Measurements from ENCODE around the gene MIS12.

The MIS12 gene

DNA sequence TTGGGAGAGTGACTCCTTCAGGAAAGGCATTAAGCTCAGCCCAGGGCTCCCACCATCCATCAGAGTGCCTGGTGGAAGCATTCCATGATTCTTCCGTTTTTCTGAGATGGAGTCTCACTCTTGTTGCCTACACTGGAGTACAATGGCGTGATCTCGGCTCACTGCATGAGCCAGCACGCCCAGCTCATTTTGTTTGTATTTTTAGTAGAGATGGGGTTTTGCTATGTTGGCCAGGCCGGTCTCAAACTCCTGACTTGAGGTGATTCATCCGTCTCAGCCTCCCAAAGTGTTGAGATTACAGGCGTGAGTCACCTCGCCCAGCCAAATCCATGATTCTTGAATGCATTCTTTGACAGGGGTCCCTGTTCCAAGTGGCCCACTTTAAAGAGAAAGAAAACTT lies 23.1 kb downstream of the MIS12 start:
- TF ChIP-seq, protein P1, sequence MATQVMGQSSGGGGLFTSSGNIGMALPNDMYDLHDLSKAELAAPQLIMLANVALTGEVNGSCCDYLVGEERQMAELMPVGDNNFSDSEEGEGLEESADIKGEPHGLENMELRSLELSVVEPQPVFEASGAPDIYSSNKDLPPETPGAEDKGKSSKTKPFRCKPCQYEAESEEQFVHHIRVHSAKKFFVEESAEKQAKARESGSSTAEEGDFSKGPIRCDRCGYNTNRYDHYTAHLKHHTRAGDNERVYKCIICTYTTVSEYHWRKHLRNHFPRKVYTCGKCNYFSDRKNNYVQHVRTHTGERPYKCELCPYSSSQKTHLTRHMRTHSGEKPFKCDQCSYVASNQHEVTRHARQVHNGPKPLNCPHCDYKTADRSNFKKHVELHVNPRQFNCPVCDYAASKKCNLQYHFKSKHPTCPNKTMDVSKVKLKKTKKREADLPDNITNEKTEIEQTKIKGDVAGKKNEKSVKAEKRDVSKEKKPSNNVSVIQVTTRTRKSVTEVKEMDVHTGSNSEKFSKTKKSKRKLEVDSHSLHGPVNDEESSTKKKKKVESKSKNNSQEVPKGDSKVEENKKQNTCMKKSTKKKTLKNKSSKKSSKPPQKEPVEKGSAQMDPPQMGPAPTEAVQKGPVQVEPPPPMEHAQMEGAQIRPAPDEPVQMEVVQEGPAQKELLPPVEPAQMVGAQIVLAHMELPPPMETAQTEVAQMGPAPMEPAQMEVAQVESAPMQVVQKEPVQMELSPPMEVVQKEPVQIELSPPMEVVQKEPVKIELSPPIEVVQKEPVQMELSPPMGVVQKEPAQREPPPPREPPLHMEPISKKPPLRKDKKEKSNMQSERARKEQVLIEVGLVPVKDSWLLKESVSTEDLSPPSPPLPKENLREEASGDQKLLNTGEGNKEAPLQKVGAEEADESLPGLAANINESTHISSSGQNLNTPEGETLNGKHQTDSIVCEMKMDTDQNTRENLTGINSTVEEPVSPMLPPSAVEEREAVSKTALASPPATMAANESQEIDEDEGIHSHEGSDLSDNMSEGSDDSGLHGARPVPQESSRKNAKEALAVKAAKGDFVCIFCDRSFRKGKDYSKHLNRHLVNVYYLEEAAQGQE (IDR thresholded peaks at IDR 0.05; ENCODE audit: insufficient replicate concordance, low read depth), result no peak
- no peak for TF ChIP-seq POLR2AphosphoS5 (IDR thresholded peaks at IDR 0.05; ENCODE audit: low read depth)
- TF ChIP-seq, protein P2, sequence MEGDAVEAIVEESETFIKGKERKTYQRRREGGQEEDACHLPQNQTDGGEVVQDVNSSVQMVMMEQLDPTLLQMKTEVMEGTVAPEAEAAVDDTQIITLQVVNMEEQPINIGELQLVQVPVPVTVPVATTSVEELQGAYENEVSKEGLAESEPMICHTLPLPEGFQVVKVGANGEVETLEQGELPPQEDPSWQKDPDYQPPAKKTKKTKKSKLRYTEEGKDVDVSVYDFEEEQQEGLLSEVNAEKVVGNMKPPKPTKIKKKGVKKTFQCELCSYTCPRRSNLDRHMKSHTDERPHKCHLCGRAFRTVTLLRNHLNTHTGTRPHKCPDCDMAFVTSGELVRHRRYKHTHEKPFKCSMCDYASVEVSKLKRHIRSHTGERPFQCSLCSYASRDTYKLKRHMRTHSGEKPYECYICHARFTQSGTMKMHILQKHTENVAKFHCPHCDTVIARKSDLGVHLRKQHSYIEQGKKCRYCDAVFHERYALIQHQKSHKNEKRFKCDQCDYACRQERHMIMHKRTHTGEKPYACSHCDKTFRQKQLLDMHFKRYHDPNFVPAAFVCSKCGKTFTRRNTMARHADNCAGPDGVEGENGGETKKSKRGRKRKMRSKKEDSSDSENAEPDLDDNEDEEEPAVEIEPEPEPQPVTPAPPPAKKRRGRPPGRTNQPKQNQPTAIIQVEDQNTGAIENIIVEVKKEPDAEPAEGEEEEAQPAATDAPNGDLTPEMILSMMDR (IDR thresholded peaks at IDR 0.05; ENCODE audit: insufficient read depth, low read length), result no peak
- no peak for TF ChIP-seq SPI1 (IDR thresholded peaks at IDR 0.05; ENCODE audit: borderline replicate concordance, low read depth)
- no peak for TF ChIP-seq GABPA (IDR thresholded peaks at IDR 0.05; ENCODE audit: low read depth)
- DNase-seq (ENCODE audit: low read depth in 1 of 2, low spot score in 1 of 2), result no peak
- Histone ChIP-seq H3K4me3 (replicated peaks; ENCODE audit: insufficient read depth, low read length) (no peak overlapping the region), H3K27me3 (ENCODE audit: insufficient read depth, poor library complexity, severe bottlenecking) (no peaks in the 10 kb centered on the region), H3K27ac (replicated peaks) (no peak overlapping the region)

DNA sequence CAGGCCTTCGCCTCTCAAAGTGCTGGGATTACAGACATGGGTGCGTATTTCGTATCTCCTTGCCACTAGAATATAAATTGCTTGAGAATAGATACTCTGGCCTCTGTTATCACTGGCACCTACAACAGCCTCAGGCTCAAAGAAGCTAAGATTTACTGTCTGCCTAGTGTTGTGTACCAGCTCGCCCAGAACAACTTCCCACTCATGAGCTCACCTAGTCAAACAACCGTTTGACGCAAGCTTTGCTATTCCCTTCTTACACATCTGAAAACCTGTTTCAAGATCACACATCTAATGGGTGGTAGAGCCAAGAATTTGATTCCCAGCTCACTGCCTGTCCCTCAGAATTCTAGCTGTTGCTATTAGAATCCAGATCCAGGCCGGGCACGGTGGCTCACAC lies 24.4 kb downstream of the MIS12 start:
- Histone ChIP-seq H3K27ac (replicated peaks) (no peak overlapping the region), H3K27me3 (ENCODE audit: insufficient read depth, poor library complexity, severe bottlenecking) (no peaks in the 10 kb centered on the region)

GRCh38 chr17:5511401-5512225 lies 25.2 kb downstream of the MIS12 start:
- H3K27ac ChIP-seq (replicated peaks), result no peak overlapping the region
- H3K27me3 ChIP-seq (ENCODE audit: insufficient read depth, poor library complexity, severe bottlenecking), result no peaks in the 10 kb centered on the region
- no peak overlapping the region for H3K4me3 ChIP-seq (replicated peaks; ENCODE audit: insufficient read depth, low read length)
- no peak for DNase-seq (ENCODE audit: low read depth in 1 of 2, low spot score in 1 of 2)
- TF ChIP-seq SPI1 (IDR thresholded peaks at IDR 0.05; ENCODE audit: borderline replicate concordance, low read depth) (no peak), POLR2AphosphoS5 (IDR thresholded peaks at IDR 0.05; ENCODE audit: low read depth) (no peak), GABPA (IDR thresholded peaks at IDR 0.05; ENCODE audit: low read depth) (no peak)
- TF ChIP-seq, protein P1 (IDR thresholded peaks at IDR 0.05; ENCODE audit: insufficient replicate concordance, low read depth), result no peak
- TF ChIP-seq, protein P2 (IDR thresholded peaks at IDR 0.05; ENCODE audit: insufficient read depth, low read length), result no peak

More for the DNA sequence above, 24.4 kb downstream of the MIS12 start:
- TF ChIP-seq, protein P2 (IDR thresholded peaks at IDR 0.05; ENCODE audit: insufficient read depth, low read length), result no peak
- TF ChIP-seq POLR2AphosphoS5 (IDR thresholded peaks at IDR 0.05; ENCODE audit: low read depth) (no peak), GABPA (IDR thresholded peaks at IDR 0.05; ENCODE audit: low read depth) (no peak), SPI1 (IDR thresholded peaks at IDR 0.05; ENCODE audit: borderline replicate concordance, low read depth) (no peak)
- TF ChIP-seq, protein P1 (IDR thresholded peaks at IDR 0.05; ENCODE audit: insufficient replicate concordance, low read depth), result no peak
- H3K4me3 ChIP-seq (replicated peaks; ENCODE audit: insufficient read depth, low read length), result no peak overlapping the region
- DNase-seq (ENCODE audit: low read depth in 1 of 2, low spot score in 1 of 2), result no peak

Measured in HL-60 (cell line).